Dermis microvascular lymphatic vessel endothelial cell (primary cell): ENCODE data around the gene SHISA2. TPM values are rescaled to one million over a fixed set of nuclear protein-coding genes. Genes with fewer than 3 reads are reported as not detected.
"Not testable (repeated sequence)": the region's sequence is repeated elsewhere in the genome, so short reads cannot be mapped to it uniquely, and the experiment has no call there.

Experiments used
- DNase-seq, 2 donors: peaks; one replicate each; pipeline versions ENCODE4 v3.0.0 to v3.0.0-alpha.2; 2010; ENCODE audit warnings: low read depth in 2 of 2
- total RNA-seq: library from RNA; depleted of rRNA; stranded (reverse); fragments of >200 nt; gene quantifications from 2 replicates; pipeline ENCODE4 v1.2.1, GENCODE V29; 2014

Gene SHISA2
- 1.8 and 4.0 TPM in 2 replicates for total RNA-seq

GRCh38 chr13:26051657-26052311 lies at the start of gene SHISA2:
Gene SHISA2, minus strand, starts transcription at chr13:26052016. Its CDS starts 1,041 bp downstream, at chr13:26050975.
- peak; percentile 26 to 60 for DNase-seq

- no peak for DNase-seq
Measured at GRCh38 chr13:26095846-26096610, 44.2 kb upstream of the SHISA2 start.

GRCh38 chr13:26095338-26095737 lies 43.5 kb upstream of the SHISA2 start:
- DNase-seq: no peak

GRCh38 chr13:26076821-26077220 lies 25.0 kb upstream of the SHISA2 start:
- DNase-seq: not testable (repeated sequence)

GRCh38 chr13:26075498-26075897 lies 23.7 kb upstream of the SHISA2 start:
- no peak for DNase-seq

- no peak for DNase-seq
Measured at GRCh38 chr13:26074706-26075105, 22.9 kb upstream of the SHISA2 start.

- DNase-seq: not testable (repeated sequence)
Measured at GRCh38 chr13:26072335-26072734, 20.5 kb upstream of the SHISA2 start.

GRCh38 chr13:26071691-26072090 lies 19.9 kb upstream of the SHISA2 start:
- no peak for DNase-seq

GRCh38 chr13:26069642-26070041 lies 17.8 kb upstream of the SHISA2 start:
- not testable (repeated sequence) for DNase-seq

GRCh38 chr13:26068372-26068771 lies 16.6 kb upstream of the SHISA2 start:
- DNase-seq: not testable (repeated sequence)

GRCh38 chr13:26067601-26068000 lies 15.8 kb upstream of the SHISA2 start:
- DNase-seq: no peak

GRCh38 chr13:26066492-26066891 lies 14.7 kb upstream of the SHISA2 start:
- DNase-seq: not testable (repeated sequence)

GRCh38 chr13:26062853-26063444 lies 11.1 kb upstream of the SHISA2 start:
- peak; percentile 48 to 65 for DNase-seq

GRCh38 chr13:26061947-26062346 lies 10.1 kb upstream of the SHISA2 start:
- peak in 1 of 2 donors; percentile 25 for DNase-seq

GRCh38 chr13:26061256-26061655 lies 9.4 kb upstream of the SHISA2 start:
- DNase-seq: no peak

- DNase-seq: no peak
Measured at GRCh38 chr13:26060357-26060756, 8.5 kb upstream of the SHISA2 start.

- no peak for DNase-seq
Measured at GRCh38 chr13:26058704-26059103, 6.9 kb upstream of the SHISA2 start.

GRCh38 chr13:26054896-26055295 lies 3.1 kb upstream of the SHISA2 start:
- DNase-seq: no peak

GRCh38 chr13:26053418-26053980 lies 1.7 kb upstream of the SHISA2 start:
- no peak for DNase-seq

- no peak for DNase-seq
Measured at GRCh38 chr13:26052337-26052736, 521 bp upstream of the SHISA2 start.

GRCh38 chr13:26051231-26051656 lies 572 bp downstream of the SHISA2 start:
- no peak for DNase-seq

GRCh38 chr13:26050568-26051230 lies 1.1 kb downstream of the SHISA2 start:
- peak in 1 of 2 donors; percentile 30 for DNase-seq
